K562 treated with DMSO at 1 percent for 24 hours (cell line): ENCODE measurements around the gene HDLBP. TPM values are rescaled to one million over a fixed set of nuclear protein-coding genes. Genes with fewer than 3 reads are reported as not detected.

ENCODE experiments used
- total RNA-seq: library from RNA; unstranded; fragments of 300-600 nt; gene quantifications from 2 replicates; pipeline ENCODE4 v1.2.3, GENCODE V29; 2022; ENCODE audit warnings: low read depth; ENCODE audit not compliant: insufficient read depth

The HDLBP gene, protein sequence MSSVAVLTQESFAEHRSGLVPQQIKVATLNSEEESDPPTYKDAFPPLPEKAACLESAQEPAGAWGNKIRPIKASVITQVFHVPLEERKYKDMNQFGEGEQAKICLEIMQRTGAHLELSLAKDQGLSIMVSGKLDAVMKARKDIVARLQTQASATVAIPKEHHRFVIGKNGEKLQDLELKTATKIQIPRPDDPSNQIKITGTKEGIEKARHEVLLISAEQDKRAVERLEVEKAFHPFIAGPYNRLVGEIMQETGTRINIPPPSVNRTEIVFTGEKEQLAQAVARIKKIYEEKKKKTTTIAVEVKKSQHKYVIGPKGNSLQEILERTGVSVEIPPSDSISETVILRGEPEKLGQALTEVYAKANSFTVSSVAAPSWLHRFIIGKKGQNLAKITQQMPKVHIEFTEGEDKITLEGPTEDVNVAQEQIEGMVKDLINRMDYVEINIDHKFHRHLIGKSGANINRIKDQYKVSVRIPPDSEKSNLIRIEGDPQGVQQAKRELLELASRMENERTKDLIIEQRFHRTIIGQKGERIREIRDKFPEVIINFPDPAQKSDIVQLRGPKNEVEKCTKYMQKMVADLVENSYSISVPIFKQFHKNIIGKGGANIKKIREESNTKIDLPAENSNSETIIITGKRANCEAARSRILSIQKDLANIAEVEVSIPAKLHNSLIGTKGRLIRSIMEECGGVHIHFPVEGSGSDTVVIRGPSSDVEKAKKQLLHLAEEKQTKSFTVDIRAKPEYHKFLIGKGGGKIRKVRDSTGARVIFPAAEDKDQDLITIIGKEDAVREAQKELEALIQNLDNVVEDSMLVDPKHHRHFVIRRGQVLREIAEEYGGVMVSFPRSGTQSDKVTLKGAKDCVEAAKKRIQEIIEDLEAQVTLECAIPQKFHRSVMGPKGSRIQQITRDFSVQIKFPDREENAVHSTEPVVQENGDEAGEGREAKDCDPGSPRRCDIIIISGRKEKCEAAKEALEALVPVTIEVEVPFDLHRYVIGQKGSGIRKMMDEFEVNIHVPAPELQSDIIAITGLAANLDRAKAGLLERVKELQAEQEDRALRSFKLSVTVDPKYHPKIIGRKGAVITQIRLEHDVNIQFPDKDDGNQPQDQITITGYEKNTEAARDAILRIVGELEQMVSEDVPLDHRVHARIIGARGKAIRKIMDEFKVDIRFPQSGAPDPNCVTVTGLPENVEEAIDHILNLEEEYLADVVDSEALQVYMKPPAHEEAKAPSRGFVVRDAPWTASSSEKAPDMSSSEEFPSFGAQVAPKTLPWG (N-terminal part only)
- total RNA-seq = 104 and 137 TPM in 2 replicates

DNA sequence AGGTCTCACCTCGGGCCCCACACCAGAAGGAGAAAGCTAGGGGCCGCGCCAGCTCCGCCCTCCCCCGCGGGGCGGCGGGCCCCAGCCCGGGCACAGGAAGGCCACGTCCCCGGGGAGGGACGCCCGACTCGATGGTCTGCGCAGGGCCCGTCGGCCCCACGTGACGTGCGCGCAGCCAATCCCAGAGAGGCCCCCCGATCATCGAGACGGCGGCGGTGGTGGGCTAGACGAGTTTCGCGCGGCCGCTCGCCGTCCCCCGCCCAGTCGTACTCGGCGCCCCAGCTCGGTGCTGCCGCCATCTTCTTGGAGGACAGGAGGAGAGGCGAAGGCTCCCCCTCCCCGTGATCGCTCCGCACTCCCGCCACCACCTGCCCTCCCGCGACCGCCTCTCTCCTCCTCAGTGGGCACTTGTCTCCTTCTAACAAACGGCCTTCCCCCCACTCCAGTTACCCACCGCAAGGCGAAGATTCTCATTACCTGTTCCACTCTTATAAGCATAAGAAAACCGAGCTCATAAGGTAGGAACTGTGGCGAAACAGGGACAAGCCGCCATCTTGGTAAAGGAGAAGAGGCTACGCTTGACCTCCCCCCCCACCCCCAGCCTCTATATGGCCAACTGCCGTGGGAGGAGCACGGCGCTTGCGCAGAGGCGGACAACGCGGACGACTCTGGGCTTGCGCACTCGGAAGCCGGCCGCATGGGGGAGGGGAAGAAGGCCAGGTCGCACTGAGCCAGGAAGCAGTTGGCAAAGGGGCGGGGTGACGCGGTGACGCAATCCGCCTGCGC, at the start of gene HDLBP:
Gene HDLBP, minus strand, starts transcription at position 580 of the 786 bp plus-strand sequence. CDS start 48,803 bp downstream, outside the sequence.

GRCh38 chr2:241355983-241356870, 40.8 kb upstream of the HDLBP start, which contains the start of gene FARP2:
Gene FARP2 (plus strand): TSS chr2:241356285. CDS start chr2:241373108, 16,823 bp downstream.

DNA sequence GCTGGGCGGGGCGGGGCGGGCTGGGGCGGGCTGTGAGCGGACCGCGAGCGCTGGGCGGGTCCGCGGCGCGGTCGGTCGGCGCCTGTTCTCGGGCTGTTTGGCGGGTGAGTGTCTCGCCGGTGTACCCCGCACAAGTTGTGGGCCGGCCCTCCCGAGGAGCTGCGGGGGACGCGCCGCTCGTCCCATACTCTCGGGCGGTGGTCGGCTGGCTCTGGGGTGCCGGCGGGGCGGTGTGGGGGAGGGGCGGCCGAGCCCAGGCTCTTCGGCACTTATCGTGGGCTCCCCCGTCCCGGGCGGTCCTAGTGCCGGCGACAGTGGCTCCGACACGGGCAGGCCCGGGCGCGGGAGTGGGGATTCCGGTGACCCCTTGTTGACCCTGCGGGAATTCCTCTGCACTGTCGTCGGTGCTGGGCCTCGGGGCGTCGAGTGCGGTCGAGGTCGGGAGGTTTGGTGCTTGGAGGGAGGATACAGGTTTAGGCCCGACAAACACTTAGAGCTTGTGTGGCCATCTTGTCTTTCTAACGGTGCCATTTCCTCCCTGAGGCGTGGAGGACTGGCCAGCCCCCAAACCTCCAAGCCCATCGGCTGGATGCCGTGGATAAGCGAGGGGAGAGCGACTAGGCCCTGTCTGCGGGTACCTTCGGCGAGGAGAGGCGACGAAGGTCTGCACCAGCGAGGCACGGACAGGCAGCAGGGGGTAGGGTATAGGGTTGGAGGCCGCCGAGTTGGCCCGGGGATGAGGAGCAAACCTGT, 583 bp upstream of the HDLBP start, which contains the start of gene SEPTIN2:
Gene SEPTIN2, plus strand, starts transcription at position 47 of the 753 bp plus-strand sequence. CDS start 8,308 bp downstream, outside the sequence.

GRCh38 chr2:241188361-241189092, 126.9 kb downstream of the HDLBP start, which contains the start of gene ANO7:
Gene ANO7 (plus strand): TSS chr2:241188677. CDS start chr2:241190064, 1,387 bp downstream.

Other genes starting within 250 kb of the HDLBP start
- gene MTERF4, start 213.4 kb downstream of the HDLBP start, total RNA-seq = 11.0 and 16.7 TPM in 2 replicates
- 6.4 and 9.4 TPM in 2 replicates for gene PASK, start 166.2 kb downstream of the HDLBP start, total RNA-seq
- 39.3 and 41.5 TPM in 2 replicates for gene PPP1R7, start 165.2 kb downstream of the HDLBP start, total RNA-seq
- gene ANO7, start 127.0 kb downstream of the HDLBP start, total RNA-seq = 1.1 and 1.4 TPM in 2 replicates
- gene SEPTIN2, start 253 bp upstream of the HDLBP start, total RNA-seq = 70.5 and 84.3 TPM in 2 replicates
- gene FARP2, start 40.6 kb upstream of the HDLBP start, total RNA-seq = 11.5 and 13.1 TPM in 2 replicates
- gene STK25, start 192.9 kb upstream of the HDLBP start, total RNA-seq = 105 and 118 TPM in 2 replicates
- 3.4 TPM in 2 replicates for gene BOK, start 243.1 kb upstream of the HDLBP start, total RNA-seq